ENCODE results near the gene SHLD1.

SHLD1 gene

DNA sequence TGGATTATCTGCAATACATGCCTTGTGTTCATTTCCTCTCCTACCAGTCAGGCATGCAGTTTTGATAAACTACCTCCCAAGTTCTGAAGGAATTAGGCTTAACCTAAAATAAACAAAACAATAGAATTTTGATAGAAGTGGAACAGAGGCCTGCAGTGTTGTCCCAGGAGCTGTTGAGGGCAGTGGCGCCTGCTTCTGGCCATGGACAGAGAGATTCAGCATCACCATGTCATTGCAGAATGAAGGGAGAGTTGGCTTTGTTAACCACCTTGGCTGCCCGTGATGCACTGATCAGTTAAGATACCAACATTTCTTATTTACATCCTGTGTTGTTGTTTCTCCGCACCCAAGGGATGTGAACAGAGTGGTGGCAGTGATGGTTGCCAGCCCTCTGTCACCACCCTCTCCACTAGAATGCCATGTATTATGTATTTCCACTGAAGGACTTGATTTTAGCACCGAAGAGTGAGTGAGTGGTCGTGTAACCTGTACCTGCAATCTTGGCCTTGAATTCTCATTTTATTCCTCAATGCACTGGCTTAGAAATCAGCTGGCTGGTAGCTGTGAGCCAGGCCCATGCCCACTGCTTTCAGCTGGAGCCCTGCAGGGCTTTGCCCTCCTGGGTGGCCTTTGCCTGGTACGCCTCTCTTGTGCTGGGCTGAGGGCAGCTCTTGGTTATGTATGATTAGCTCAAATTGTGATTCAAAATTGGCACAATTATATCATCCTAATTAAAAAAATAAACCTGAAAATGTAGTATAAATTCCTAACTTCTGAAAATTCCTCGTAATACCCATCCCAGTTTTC lies 56.5 kb downstream of the SHLD1 start:
- TF ChIP-seq, protein P1, sequence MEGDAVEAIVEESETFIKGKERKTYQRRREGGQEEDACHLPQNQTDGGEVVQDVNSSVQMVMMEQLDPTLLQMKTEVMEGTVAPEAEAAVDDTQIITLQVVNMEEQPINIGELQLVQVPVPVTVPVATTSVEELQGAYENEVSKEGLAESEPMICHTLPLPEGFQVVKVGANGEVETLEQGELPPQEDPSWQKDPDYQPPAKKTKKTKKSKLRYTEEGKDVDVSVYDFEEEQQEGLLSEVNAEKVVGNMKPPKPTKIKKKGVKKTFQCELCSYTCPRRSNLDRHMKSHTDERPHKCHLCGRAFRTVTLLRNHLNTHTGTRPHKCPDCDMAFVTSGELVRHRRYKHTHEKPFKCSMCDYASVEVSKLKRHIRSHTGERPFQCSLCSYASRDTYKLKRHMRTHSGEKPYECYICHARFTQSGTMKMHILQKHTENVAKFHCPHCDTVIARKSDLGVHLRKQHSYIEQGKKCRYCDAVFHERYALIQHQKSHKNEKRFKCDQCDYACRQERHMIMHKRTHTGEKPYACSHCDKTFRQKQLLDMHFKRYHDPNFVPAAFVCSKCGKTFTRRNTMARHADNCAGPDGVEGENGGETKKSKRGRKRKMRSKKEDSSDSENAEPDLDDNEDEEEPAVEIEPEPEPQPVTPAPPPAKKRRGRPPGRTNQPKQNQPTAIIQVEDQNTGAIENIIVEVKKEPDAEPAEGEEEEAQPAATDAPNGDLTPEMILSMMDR (IDR thresholded peaks at IDR 0.05; ENCODE audit: low read depth, low read length, missing control alignments), result peak; percentile 24
- no peak for DNase-seq (ENCODE audit: extremely low read depth, low read depth)
- no peak overlapping the region for H3K4me3 ChIP-seq (replicated peaks; ENCODE audit: low read depth, low read length)

DNA sequence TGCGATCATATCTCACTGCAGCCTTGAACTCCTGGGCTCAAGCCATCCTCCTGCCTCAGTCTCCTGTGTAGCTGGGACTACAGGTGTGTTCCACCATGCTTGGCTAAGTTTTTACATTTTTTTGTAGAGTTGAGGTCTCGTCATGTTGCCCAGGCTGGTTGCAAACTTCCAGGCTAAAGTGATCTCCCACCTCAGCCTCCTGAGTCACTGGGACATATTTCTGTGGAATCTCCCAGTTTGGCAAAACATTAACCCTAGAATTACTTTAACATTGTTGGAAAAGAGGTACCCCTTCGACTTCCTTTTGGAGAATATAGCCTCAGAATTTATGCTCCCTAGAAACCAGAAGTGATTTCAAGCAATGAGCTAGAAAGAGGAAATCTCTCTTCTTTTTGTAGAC lies 57.2 kb downstream of the SHLD1 start:
- no peak for DNase-seq (ENCODE audit: extremely low read depth, low read depth)
- no peak overlapping the region for H3K4me3 ChIP-seq (replicated peaks; ENCODE audit: low read depth, low read length)
- TF ChIP-seq, protein P1 (IDR thresholded peaks at IDR 0.05; ENCODE audit: low read depth, low read length, missing control alignments), result no peak

DNA sequence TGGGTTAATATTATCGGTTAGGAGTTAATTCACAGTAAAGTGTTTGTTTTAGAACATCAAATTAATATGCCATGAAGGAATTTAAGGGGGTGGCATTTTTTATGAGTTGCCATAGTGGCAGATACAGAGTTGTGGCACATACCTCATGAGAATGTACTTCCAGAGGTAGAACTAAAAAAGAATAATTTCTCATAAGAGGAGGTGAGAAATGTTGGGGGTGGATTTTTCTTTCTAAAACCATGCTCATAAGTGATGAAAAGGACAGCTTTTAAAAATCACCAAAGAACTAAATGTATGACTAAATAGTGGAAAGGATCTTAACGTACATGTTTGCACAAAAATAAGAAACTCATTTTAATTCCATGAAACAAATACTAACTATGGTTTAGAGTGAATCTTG lies 58.7 kb downstream of the SHLD1 start:
- no peak for DNase-seq (ENCODE audit: extremely low read depth, low read depth)
- TF ChIP-seq, protein P1 (IDR thresholded peaks at IDR 0.05; ENCODE audit: low read depth, low read length, missing control alignments), result no peak
- no peak overlapping the region for H3K4me3 ChIP-seq (replicated peaks; ENCODE audit: low read depth, low read length)

DNA sequence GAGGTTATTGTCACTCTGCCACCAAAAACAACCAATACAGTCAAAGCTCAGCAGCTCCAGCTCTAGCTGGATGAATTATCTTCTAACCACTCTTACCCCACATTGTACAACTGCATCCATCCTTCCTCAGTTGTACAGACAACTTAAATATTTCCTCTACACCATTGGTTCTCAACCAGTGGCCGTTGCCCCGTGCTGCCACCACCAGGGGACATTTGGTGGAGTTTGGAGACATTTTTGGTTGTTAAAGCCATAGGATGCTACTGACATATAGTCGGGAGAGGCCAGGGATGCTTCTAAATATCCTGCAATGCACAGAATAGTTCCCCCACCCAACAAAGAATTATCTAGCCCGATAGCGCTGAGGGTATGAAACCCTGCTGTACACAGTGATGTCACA lies 59.3 kb downstream of the SHLD1 start:
- DNase-seq (ENCODE audit: extremely low read depth, low read depth), result no peak
- TF ChIP-seq, protein P1 (IDR thresholded peaks at IDR 0.05; ENCODE audit: low read depth, low read length, missing control alignments), result no peak
- no peak overlapping the region for H3K4me3 ChIP-seq (replicated peaks; ENCODE audit: low read depth, low read length)

DNA sequence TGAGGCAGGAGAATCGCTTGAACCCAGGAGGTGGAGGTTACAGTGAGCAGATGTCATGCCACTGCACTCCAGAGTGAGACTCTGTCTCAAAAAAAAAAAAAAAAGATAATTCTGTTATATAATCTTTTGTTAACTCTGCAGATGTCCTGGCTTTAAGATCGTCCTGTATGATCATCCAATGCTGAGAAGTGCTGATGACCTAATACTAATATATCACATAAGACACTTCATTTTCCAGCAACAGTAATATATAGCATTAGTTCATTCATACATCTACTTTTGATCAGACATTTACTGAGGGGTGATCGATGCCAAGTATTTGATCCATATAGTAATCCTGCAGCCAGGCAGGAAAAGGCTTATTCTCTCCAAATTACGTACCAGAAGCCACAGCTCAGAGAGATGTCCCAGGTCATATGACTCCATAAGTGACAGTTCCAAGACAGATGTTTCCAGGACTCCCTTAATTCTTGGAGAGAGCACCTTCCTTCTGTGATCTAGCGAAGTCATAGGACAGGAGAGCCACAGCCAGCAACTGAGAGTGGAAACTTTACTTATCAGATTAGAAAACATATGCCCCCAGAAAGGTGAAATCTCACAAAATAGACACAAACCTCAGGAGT lies 60.7 kb downstream of the SHLD1 start:
- TF ChIP-seq, protein P1 (IDR thresholded peaks at IDR 0.05; ENCODE audit: low read depth, low read length, missing control alignments), result no peak
- no peak for DNase-seq (ENCODE audit: extremely low read depth, low read depth)
- no peak overlapping the region for H3K4me3 ChIP-seq (replicated peaks; ENCODE audit: low read depth, low read length)

DNA sequence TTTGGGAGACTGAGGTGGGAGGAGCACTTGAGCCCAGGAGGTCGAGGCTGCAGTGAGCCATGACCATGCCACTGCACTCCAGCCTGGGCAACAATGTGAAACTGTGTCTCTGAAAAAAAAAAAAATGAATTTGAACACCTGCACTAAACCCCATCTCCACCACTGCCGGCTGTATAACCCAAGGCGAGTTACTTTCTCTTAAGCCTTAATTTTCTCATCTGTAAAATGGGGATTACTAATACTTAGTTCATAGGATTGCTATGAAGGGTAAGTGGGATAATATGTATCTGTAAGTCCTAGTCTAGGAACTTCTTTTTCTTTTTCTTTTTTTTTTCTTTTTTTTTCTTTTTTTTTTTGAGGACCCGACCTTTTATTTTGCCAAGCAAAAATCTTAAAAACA lies 61.5 kb downstream of the SHLD1 start:
- TF ChIP-seq, protein P1 (IDR thresholded peaks at IDR 0.05; ENCODE audit: low read depth, low read length, missing control alignments), result no peak
- no peak overlapping the region for H3K4me3 ChIP-seq (replicated peaks; ENCODE audit: low read depth, low read length)
- DNase-seq (ENCODE audit: extremely low read depth, low read depth), result no peak

Measured in HFF-Myc (cell line).